Left kidney (tissue), 2 donors: ENCODE measurements around the gene ABITRAM. TPM values are rescaled to one million over a fixed set of nuclear protein-coding genes. Genes with fewer than 3 reads are reported as not detected.

Experiments used
- DNase-seq: peaks from one replicate; pipeline ENCODE4 v3.0.0-alpha.2; 2013
- polyA plus RNA-seq: library from polyadenylated mRNA; unstranded; fragments of 120-200 nt; gene quantifications from one replicate; pipeline ENCODE4 v1.2.1, GENCODE V29; 2013; ENCODE audit not compliant: insufficient read length

ABITRAM gene
- polyA plus RNA-seq, 1 donor: 37.7 TPM

DNA sequence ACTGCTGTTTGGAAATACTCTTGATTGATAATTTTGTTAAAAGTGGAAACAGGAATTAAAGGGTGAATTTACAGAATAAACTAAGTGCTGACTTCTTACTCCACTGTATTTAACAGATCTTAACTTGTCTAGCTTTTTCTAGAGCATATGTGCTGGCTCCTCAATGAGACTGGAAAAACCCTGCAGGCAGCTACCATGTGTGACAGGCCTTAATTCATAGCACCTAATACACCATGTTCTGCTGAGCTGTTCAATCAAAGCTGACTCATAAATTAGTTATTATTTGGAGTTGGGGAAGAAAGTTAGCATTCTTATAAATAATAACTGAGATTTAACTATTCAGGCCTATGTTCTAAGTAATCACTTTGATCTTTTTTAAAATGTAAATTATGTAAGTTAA is 49.7 kb downstream of the ABITRAM start:
- no peak for DNase-seq

Other genes with a start within 250 kb of the ABITRAM start
- gene ACTL7B, start 78.4 kb upstream of the ABITRAM start, polyA plus RNA-seq: not detected
- gene ACTL7A, start 72.1 kb upstream of the ABITRAM start, polyA plus RNA-seq: not detected
- gene ELP1, start 276 bp upstream of the ABITRAM start, polyA plus RNA-seq: 52.3 TPM
- gene CTNNAL1, start 79.1 kb downstream of the ABITRAM start, polyA plus RNA-seq: 61.7 TPM
- 77.1 TPM for gene TMEM245, start 185.5 kb downstream of the ABITRAM start, polyA plus RNA-seq
- gene FRRS1L, start 232.8 kb downstream of the ABITRAM start, polyA plus RNA-seq: 2.3 TPM